Measurements from ENCODE around the gene VAV3.

DNA sequence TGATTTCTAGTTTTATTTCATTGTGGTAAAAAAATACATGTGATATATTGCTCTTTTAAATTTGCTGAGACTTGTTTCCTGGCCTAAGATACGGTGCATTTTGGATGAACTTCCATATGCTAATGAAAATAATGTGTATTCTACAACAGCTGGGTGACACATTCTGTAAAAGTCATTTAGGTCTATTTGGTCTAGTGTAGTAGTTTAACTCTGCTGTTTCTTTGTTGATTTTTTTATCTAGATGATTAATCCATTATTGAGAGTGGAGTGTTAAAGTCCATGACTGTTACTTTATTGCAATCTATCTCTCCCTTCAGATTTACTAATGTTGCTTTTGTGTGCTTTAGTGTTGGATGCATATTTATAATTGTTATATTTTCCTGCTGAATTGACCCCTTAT, 161.4 kb downstream of the VAV3 start:
- no peak for TF ChIP-seq PHF8 (IDR thresholded peaks at IDR 0.05; ENCODE audit: borderline replicate concordance, low read length)
- no peak for TF ChIP-seq ZNF431 (CRISPR knock-in tag; IDR thresholded peaks at IDR 0.05)
- TF ChIP-seq MAZ (CRISPR knock-in tag; conservative IDR thresholded peaks at IDR 0.05 in 1 of 2, IDR thresholded peaks at IDR 0.05 in 1 of 2): no peak
- TF ChIP-seq, protein P1, sequence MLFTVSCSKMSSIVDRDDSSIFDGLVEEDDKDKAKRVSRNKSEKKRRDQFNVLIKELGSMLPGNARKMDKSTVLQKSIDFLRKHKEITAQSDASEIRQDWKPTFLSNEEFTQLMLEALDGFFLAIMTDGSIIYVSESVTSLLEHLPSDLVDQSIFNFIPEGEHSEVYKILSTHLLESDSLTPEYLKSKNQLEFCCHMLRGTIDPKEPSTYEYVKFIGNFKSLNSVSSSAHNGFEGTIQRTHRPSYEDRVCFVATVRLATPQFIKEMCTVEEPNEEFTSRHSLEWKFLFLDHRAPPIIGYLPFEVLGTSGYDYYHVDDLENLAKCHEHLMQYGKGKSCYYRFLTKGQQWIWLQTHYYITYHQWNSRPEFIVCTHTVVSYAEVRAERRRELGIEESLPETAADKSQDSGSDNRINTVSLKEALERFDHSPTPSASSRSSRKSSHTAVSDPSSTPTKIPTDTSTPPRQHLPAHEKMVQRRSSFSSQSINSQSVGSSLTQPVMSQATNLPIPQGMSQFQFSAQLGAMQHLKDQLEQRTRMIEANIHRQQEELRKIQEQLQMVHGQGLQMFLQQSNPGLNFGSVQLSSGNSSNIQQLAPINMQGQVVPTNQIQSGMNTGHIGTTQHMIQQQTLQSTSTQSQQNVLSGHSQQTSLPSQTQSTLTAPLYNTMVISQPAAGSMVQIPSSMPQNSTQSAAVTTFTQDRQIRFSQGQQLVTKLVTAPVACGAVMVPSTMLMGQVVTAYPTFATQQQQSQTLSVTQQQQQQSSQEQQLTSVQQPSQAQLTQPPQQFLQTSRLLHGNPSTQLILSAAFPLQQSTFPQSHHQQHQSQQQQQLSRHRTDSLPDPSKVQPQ (CRISPR knock-in tag; IDR thresholded peaks at IDR 0.05; ENCODE audit: borderline replicate concordance): no peak
- no peak for TF ChIP-seq TARDBP (IDR thresholded peaks at IDR 0.05)
- TF ChIP-seq ZNF830 (CRISPR knock-in tag; IDR thresholded peaks at IDR 0.05): no peak
- TF ChIP-seq RB1 (IDR thresholded peaks at IDR 0.05; ENCODE audit: low read depth): no peak
- TF ChIP-seq SAFB (IDR thresholded peaks at IDR 0.05; ENCODE audit: borderline replicate concordance, low read depth, low read length): no peak
- no peak for TF ChIP-seq RFX1 (IDR thresholded peaks at IDR 0.05)
